SU-DHL-6 (cell line): ENCODE results near the gene OOSP1.

Source experiments
- H2AFZ ChIP-seq: fragments of 200-600 bp; sonication (generic); 2 replicates; pipeline ENCODE4 v1.6.1; 2014; ENCODE audit warnings: low read depth, mild to moderate bottlenecking, moderate library complexity, mixed read lengths, antibody characterized with exemption, low read length; ENCODE audit not compliant: severe bottlenecking
- H3F3A ChIP-seq: fragments of 200-600 bp; shearing (Covaris generic); 2 replicates; pipeline ENCODE4 v1.6.0; 2016; ENCODE audit warnings: antibody characterized with exemption, mild to moderate bottlenecking; ENCODE audit not compliant: insufficient read depth
- H3K27ac ChIP-seq: fragments of 200-600 bp; sonication (generic); 2 replicates; pipeline ENCODE4 v1.5.1; 2016; ENCODE audit warnings: low read depth, mild to moderate bottlenecking, low read length, moderate library complexity, mixed read lengths
- H3K27me3 ChIP-seq: fragments of 200-600 bp; sonication (generic), shearing (Covaris generic); 2 replicates; pipeline ENCODE4 v1.6.0; 2014; ENCODE audit warnings: mild to moderate bottlenecking, low read length
- H3K36me3 ChIP-seq: fragments of 200-600 bp; sonication (generic); 2 replicates; pipeline ENCODE4 v1.6.1; 2014; ENCODE audit warnings: mild to moderate bottlenecking, low read length, mixed read lengths
- H3K4me2 ChIP-seq: fragments of 300-600, 200-600 bp; shearing (Covaris generic), sonication (generic); 2 replicates; pipeline ENCODE4 v1.6.0; 2014; ENCODE audit warnings: low read length, low read depth, mild to moderate bottlenecking; ENCODE audit not compliant: poor library complexity, severe bottlenecking
- H3K4me3 ChIP-seq: fragments of 200-600 bp; sonication (generic); 2 replicates; pipeline ENCODE4 v1.5.1; 2014; ENCODE audit warnings: antibody characterized with exemption, low read length, mild to moderate bottlenecking, mixed read lengths; ENCODE audit not compliant: insufficient read depth, poor library complexity, severe bottlenecking
- H3K79me2 ChIP-seq: fragments of 200-600 bp; sonication (generic); 2 replicates; pipeline ENCODE4 v1.6.1; 2014; ENCODE audit warnings: mild to moderate bottlenecking, low read length, moderate library complexity; ENCODE audit not compliant: insufficient read depth
- H3K9ac ChIP-seq: fragments of 200-600 bp; sonication (generic); 2 replicates; pipeline ENCODE4 v1.7.0; 2014; ENCODE audit warnings: mild to moderate bottlenecking, low read length
- H3K9me2 ChIP-seq: fragments of 200-600 bp; sonication (generic); replicated peaks from 2 replicates; pipeline ENCODE4 v1.6.1; 2014; ENCODE audit warnings: low read length; ENCODE audit not compliant: insufficient read depth
- H3K9me3 ChIP-seq: fragments of 200-600 bp; sonication (generic); 2 replicates; pipeline ENCODE4 v1.6.1; 2014; ENCODE audit warnings: low read length, mixed read lengths; ENCODE audit not compliant: insufficient read depth
- H4K20me1 ChIP-seq: fragments of 200-600 bp; sonication (generic); 2 replicates; pipeline ENCODE4 v1.6.1; 2014; ENCODE audit warnings: low read depth, mild to moderate bottlenecking, antibody characterized with exemption, low read length, moderate library complexity, mixed read lengths
- EZH2phosphoT487 ChIP-seq: fragments of 200-600 bp; sonication (generic), shearing (Covaris generic); conservative IDR thresholded peaks from 2 replicates; pipeline ENCODE4 v1.6.1; 2018; ENCODE audit warnings: mild to moderate bottlenecking, antibody characterized with exemption, low read length, moderate library complexity, mixed read lengths
- TF ChIP-seq, protein P1 (sequence below): fragments of 200-600 bp; sonication (generic); IDR thresholded peaks from one replicate; pipeline ENCODE4 v1.5.1; 2017; ENCODE audit warnings: antibody characterized with exemption, mild to moderate bottlenecking, low read length, moderate library complexity; ENCODE audit not compliant: insufficient read depth, poor library complexity, severe bottlenecking

The OOSP1 gene

GRCh38 chr11:60003729-60004128 lies 65.5 kb downstream of the OOSP1 start:
- no peaks in the 10 kb centered on the region for H3F3A ChIP-seq
- no peak overlapping the region for H3K4me3 ChIP-seq
- H4K20me1 ChIP-seq = no peaks in the 10 kb centered on the region
- no peaks in the 10 kb centered on the region for H3K9me2 ChIP-seq
- no peak overlapping the region for H3K9ac ChIP-seq
- no peaks in the 10 kb centered on the region for H3K9me3 ChIP-seq
- H3K36me3 ChIP-seq = no peaks in the 10 kb centered on the region
- TF ChIP-seq EZH2phosphoT487 = no peak
- TF ChIP-seq, protein P1, sequence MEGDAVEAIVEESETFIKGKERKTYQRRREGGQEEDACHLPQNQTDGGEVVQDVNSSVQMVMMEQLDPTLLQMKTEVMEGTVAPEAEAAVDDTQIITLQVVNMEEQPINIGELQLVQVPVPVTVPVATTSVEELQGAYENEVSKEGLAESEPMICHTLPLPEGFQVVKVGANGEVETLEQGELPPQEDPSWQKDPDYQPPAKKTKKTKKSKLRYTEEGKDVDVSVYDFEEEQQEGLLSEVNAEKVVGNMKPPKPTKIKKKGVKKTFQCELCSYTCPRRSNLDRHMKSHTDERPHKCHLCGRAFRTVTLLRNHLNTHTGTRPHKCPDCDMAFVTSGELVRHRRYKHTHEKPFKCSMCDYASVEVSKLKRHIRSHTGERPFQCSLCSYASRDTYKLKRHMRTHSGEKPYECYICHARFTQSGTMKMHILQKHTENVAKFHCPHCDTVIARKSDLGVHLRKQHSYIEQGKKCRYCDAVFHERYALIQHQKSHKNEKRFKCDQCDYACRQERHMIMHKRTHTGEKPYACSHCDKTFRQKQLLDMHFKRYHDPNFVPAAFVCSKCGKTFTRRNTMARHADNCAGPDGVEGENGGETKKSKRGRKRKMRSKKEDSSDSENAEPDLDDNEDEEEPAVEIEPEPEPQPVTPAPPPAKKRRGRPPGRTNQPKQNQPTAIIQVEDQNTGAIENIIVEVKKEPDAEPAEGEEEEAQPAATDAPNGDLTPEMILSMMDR = no peak
- H2AFZ ChIP-seq = no peak overlapping the region
- no peak overlapping the region for H3K27ac ChIP-seq
- no peaks in the 10 kb centered on the region for H3K79me2 ChIP-seq
- H3K27me3 ChIP-seq = no peaks in the 10 kb centered on the region
- H3K4me2 ChIP-seq = no peak overlapping the region

- Histone ChIP-seq H3K9ac (no peak overlapping the region), H3K36me3 (no peaks in the 10 kb centered on the region), H3K79me2 (no peaks in the 10 kb centered on the region), H2AFZ (no peak overlapping the region), H3F3A (no peaks in the 10 kb centered on the region), H3K4me2 (no peak overlapping the region), H3K9me3 (no peaks in the 10 kb centered on the region), H3K9me2 (no peaks in the 10 kb centered on the region), H3K27me3 (no peaks in the 10 kb centered on the region), H4K20me1 (no peaks in the 10 kb centered on the region), H3K4me3 (no peak overlapping the region), H3K27ac (no peak overlapping the region)
- TF ChIP-seq EZH2phosphoT487 = no peak
- TF ChIP-seq, protein P1 = no peak
These were observed 67.1 kb downstream of the OOSP1 start for GRCh38 chr11:60005360-60005759.
